Activated T-cell treated with anti-CD3 and anti-CD28 coated beads for 4 hours (primary cell): Measurements from ENCODE around the gene CHCHD5.
"Not testable (repeated sequence)": the region's sequence is repeated elsewhere in the genome, so short reads cannot be mapped to it uniquely, and the experiment has no call there.

Experiments used
- DNase-seq: peaks from one replicate; pipeline ENCODE4 v3.0.0-alpha.2; 2020

The CHCHD5 gene

GRCh38 chr2:112584134-112584890, at the start of gene CHCHD5:
CHCHD5 (plus strand) TSS chr2:112584609; CDS start chr2:112584648, 39 bp downstream.
- peak; percentile 81 for DNase-seq

- no peak for DNase-seq
These were observed 49.6 kb upstream of the CHCHD5 start for GRCh38 chr2:112534826-112535225.

- DNase-seq = not testable (repeated sequence)
These were observed 47.7 kb upstream of the CHCHD5 start for GRCh38 chr2:112536665-112537064.

GRCh38 chr2:112539306-112539705, 45.1 kb upstream of the CHCHD5 start:
- DNase-seq = no peak

- DNase-seq = no peak
These were observed 43.5 kb upstream of the CHCHD5 start for GRCh38 chr2:112540906-112541305.

GRCh38 chr2:112541315-112542122, 42.9 kb upstream of the CHCHD5 start:
- DNase-seq = no peak

GRCh38 chr2:112542123-112542983, 42.1 kb upstream of the CHCHD5 start, which contains the start of gene POLR1B:
POLR1B (plus strand) TSS chr2:112542465; CDS start chr2:112542495, 30 bp downstream.
- DNase-seq = peak; percentile 68

- DNase-seq = no peak
These were observed 41.3 kb upstream of the CHCHD5 start for GRCh38 chr2:112542984-112543661.

- DNase-seq = no peak
These were observed 37.1 kb upstream of the CHCHD5 start for GRCh38 chr2:112547333-112547732.

- DNase-seq = no peak
These were observed 35.4 kb upstream of the CHCHD5 start for GRCh38 chr2:112548980-112549379.

- no peak for DNase-seq
These were observed 18.3 kb upstream of the CHCHD5 start for GRCh38 chr2:112566104-112566503.

GRCh38 chr2:112566508-112566907, 17.9 kb upstream of the CHCHD5 start:
- DNase-seq = not testable (repeated sequence)

GRCh38 chr2:112572005-112572404, 12.4 kb upstream of the CHCHD5 start:
- DNase-seq = no peak

GRCh38 chr2:112577756-112578155, 6.7 kb upstream of the CHCHD5 start:
- no peak for DNase-seq

- no peak for DNase-seq
These were observed 5.2 kb upstream of the CHCHD5 start for GRCh38 chr2:112579241-112579640.

GRCh38 chr2:112580084-112580483, 4.3 kb upstream of the CHCHD5 start:
- DNase-seq = no peak

- DNase-seq = no peak
These were observed 2.1 kb upstream of the CHCHD5 start for GRCh38 chr2:112582314-112582746.

- no peak for DNase-seq
These were observed 794 bp upstream of the CHCHD5 start for GRCh38 chr2:112583497-112584133.

GRCh38 chr2:112584891-112585250, 462 bp downstream of the CHCHD5 start:
- DNase-seq = no peak

GRCh38 chr2:112585400-112585799, 991 bp downstream of the CHCHD5 start:
- no peak for DNase-seq

- DNase-seq = no peak
These were observed 1.6 kb downstream of the CHCHD5 start for GRCh38 chr2:112585873-112586464.
